Caco-2 (cell line): Measurements from ENCODE around the gene C5. TPM values are rescaled to one million over a fixed set of nuclear protein-coding genes. Genes with fewer than 3 reads are reported as not detected.
"Not testable (repeated sequence)": the region's sequence is repeated elsewhere in the genome, so short reads cannot be mapped to it uniquely, and the experiment has no call there.

Source experiments
- Bru-seq: library from RNA; stranded (reverse); fragments of 400-500 nt; gene quantifications from one replicate; lab custom pipeline; 2021; lab: Mats Ljungman, UMichigan
- BruChase-seq, 2 experiments: library from RNA; stranded (reverse); fragments of 400-500 nt; gene quantifications; one replicate each; lab custom pipeline; 2021; lab: Mats Ljungman, UMichigan
- BruUV-seq: library from RNA; stranded (reverse); fragments of 400-500 nt; replicated peaks from 2 replicates; lab custom pipeline; 2021; lab: Mats Ljungman, UMichigan
- CTCF ChIA-PET: fragments of 300-600 bp; sonication (Branson Sonifier 250); formaldehyde crosslinking; loops from one replicate; lab custom pipeline; 2022; ENCODE audit warnings: antibody characterized with exemption; lab: Charles Lee
- POLR2A ChIA-PET: fragments of 300-600 bp; sonication (Branson Sonifier 250); formaldehyde crosslinking; loops from one replicate; lab custom pipeline; 2022; ENCODE audit warnings: antibody characterized with exemption; lab: Charles Lee
- DNase-seq, 2 experiments: peaks; one replicate each; pipeline versions ENCODE4 v3.0.0 to v3.0.0-alpha.2; 2020 to 2022
- H3K27me3 ChIP-seq: replicated peaks from 2 replicates; pipeline ENCODE4 v1.6.0; 2011; ENCODE audit warnings: low read length; ENCODE audit not compliant: control insufficient read depth, insufficient read depth
- H3K36me3 ChIP-seq: 2 replicates; pipeline ENCODE4 v1.5.1; 2011; ENCODE audit warnings: low read length; ENCODE audit not compliant: control insufficient read depth, insufficient read depth
- H3K4me1 ChIP-seq: fragments of 250-450 bp; sonication (Bioruptor Pico); 2 replicates; pipeline ENCODE4 v1.5.1; 2020; ENCODE audit warnings: mild to moderate bottlenecking
- H3K4me3 ChIP-seq: 2 replicates; pipeline ENCODE4 v1.5.1; 2011; ENCODE audit warnings: low read depth, mild to moderate bottlenecking, control low read depth, low read length
- H3K9me3 ChIP-seq: fragments of 250-450 bp; sonication (Bioruptor Pico); 2 replicates; pipeline ENCODE4 v1.5.1; 2020; ENCODE audit warnings: mild to moderate bottlenecking, moderate library complexity
- H3K27ac Mint-ChIP-seq: one replicate; pipeline ENCODE4 v1.8.0; 2022; ENCODE audit warnings: mixed read lengths; ENCODE audit not compliant: unreplicated experiment
- H3K27me3 Mint-ChIP-seq: one replicate; pipeline ENCODE4 v1.8.0; 2022; ENCODE audit warnings: mixed read lengths; ENCODE audit not compliant: insufficient read depth, unreplicated experiment
- H3K36me3 Mint-ChIP-seq: one replicate; pipeline ENCODE4 v1.8.0; 2022; ENCODE audit warnings: mild to moderate bottlenecking, mixed read lengths; ENCODE audit not compliant: insufficient read depth, unreplicated experiment
- H3K4me1 Mint-ChIP-seq: one replicate; pipeline ENCODE4 v1.8.0; 2022; ENCODE audit warnings: low read depth, mixed read lengths; ENCODE audit not compliant: unreplicated experiment
- H3K4me3 Mint-ChIP-seq: one replicate; pipeline ENCODE4 v1.8.0; 2022; ENCODE audit warnings: mild to moderate bottlenecking, moderate library complexity, mixed read lengths; ENCODE audit not compliant: unreplicated experiment
- H3K9me3 Mint-ChIP-seq: one replicate; pipeline ENCODE4 v1.8.0; 2022; ENCODE audit warnings: mixed read lengths; ENCODE audit not compliant: unreplicated experiment
- CTCF ChIP-seq, 2 experiments: fragments of 200-600 bp in 1 of 2; IDR thresholded peaks; 1 replicate in 1 of 2; 2 replicates in 1 of 2; pipeline versions ENCODE4 v1.5.1 to v1.8.0; 2011 to 2022; ENCODE audit warnings: antibody characterized with exemption in 1 of 2, control low read depth in 1 of 2, inconsistent platforms in 1 of 2, low read depth in 1 of 2, low read length in 1 of 2, mild to moderate bottlenecking in 1 of 2, moderate library complexity in 1 of 2; ENCODE audit not compliant: insufficient read depth in 1 of 2, severe bottlenecking in 1 of 2, unreplicated experiment in 1 of 2
- intact Hi-C: fragments of 100-400 bp; cut with micrococcal nuclease; formaldehyde crosslinking; loops from one replicate; pipeline ENCODE4 v1.10.0; 2022; ENCODE audit not compliant: unreplicated experiment
- long read RNA-seq: library from polyadenylated mRNA; stranded (forward); transcript quantifications from one replicate; pipeline ENCODE4 v2.0.0, GENCODE V29; 2022
- total RNA-seq: library from RNA; stranded (reverse); gene quantifications from 2 replicates; pipeline ENCODE4 v1.2.3, GENCODE V29; 2022

Gene C5
- total RNA-seq (10.8 and 14.9 TPM in 2 replicates), Bru-seq, nascent RNA (percentile 52 among the genes with signal in this experiment), BruChase-seq, experiment 1, labeled RNA remaining after a 2-hour chase (percentile 54 among the genes with signal in this experiment), BruChase-seq, experiment 2, labeled RNA remaining after a 6-hour chase (percentile 57 among the genes with signal in this experiment)
- long read RNA-seq, full-length matches to known transcripts, result 3 of 9 reads
- long read RNA-seq, partial matches to known transcripts, result 3 of 9 reads
- long read RNA-seq, other reads (novel, unspliced or antisense), result 3 of 9 reads

- DNase-seq, result peak in 1 of 2 experiments; percentile 24
- CTCF ChIA-PET, result interaction anchor here (0.6 to 1.3 kb wide), 4 partner anchors 9 to 153 kb away, joined by 3 to 8 read pairs (median 3); no protein-coding TSS in a partner anchor
Observed at GRCh38 chr9:121050128-121050988, at the start of gene C5. Gene C5 (minus strand): TSS chr9:121050275. CDS start chr9:121050246, 29 bp downstream.

GRCh38 chr9:121098567-121099198 is 48.6 kb upstream of the C5 start:
- ChIA-PET CTCF (no interaction called here), POLR2A (no interaction called here)
- BruUV-seq, result no TSS peak
- no peak overlapping the region for H3K4me3 ChIP-seq
- no peaks in the 10 kb centered on the region for H3K36me3 Mint-ChIP-seq
- no peak overlapping the region for H3K27ac Mint-ChIP-seq
- no peak for DNase-seq
- no peaks in the 10 kb centered on the region for H3K36me3 ChIP-seq
- H3K27me3 Mint-ChIP-seq, result no peaks in the 10 kb centered on the region
- no peak for TF ChIP-seq CTCF (IDR thresholded peaks at IDR 0.05; ENCODE audit: insufficient read depth in 1 of 2, low read depth in 1 of 2, low read length in 1 of 2, severe bottlenecking in 1 of 2, unreplicated experiment in 1 of 2)
- no peaks in the 10 kb centered on the region for H3K4me1 Mint-ChIP-seq
- no peaks in the 10 kb centered on the region for H3K27me3 ChIP-seq
- H3K4me3 Mint-ChIP-seq, result no peak overlapping the region
- H3K4me1 ChIP-seq, result no peaks in the 10 kb centered on the region
- H3K9me3 ChIP-seq, result no peaks in the 10 kb centered on the region
- intact Hi-C loops, result no loop called here
- H3K9me3 Mint-ChIP-seq, result peaks cover 11% of the 10 kb centered on the region

More at GRCh38 chr9:121050128-121050988, at the start of gene C5:
- Mint-ChIP-seq H3K4me3 (peak within 1 kb of the TSS; percentile 56), H3K36me3 (no peaks in the 10 kb centered on the region), H3K27ac (no peak within 1 kb of the TSS), H3K27me3 (no peaks in the 10 kb centered on the region), H3K9me3 (no peaks in the 10 kb centered on the region), H3K4me1 (peaks cover 13% of the 10 kb centered on the region)
- H3K36me3 ChIP-seq, result no peaks in the 10 kb centered on the region
- BruUV-seq, result no TSS peak
- H3K27me3 ChIP-seq, result no peaks in the 10 kb centered on the region
- peak within 1 kb of the TSS; percentile 15 for H3K4me3 ChIP-seq
- intact Hi-C loops, result loop anchor here (10.0 kb wide), 1 partner anchor 436 kb away; no protein-coding TSS in a partner anchor
- no peaks in the 10 kb centered on the region for H3K9me3 ChIP-seq
- no peak for TF ChIP-seq CTCF (IDR thresholded peaks at IDR 0.05; ENCODE audit: insufficient read depth in 1 of 2, low read depth in 1 of 2, low read length in 1 of 2, severe bottlenecking in 1 of 2, unreplicated experiment in 1 of 2)
- POLR2A ChIA-PET, result no interaction called here
- H3K4me1 ChIP-seq, result peaks cover 33% of the 10 kb centered on the region

GRCh38 chr9:121095057-121095456 is 45.0 kb upstream of the C5 start:
- CTCF ChIA-PET, result no interaction called here
- Histone ChIP-seq H3K4me3 (no peak overlapping the region), H3K9me3 (no peaks in the 10 kb centered on the region), H3K36me3 (no peaks in the 10 kb centered on the region), H3K4me1 (no peaks in the 10 kb centered on the region), H3K27me3 (no peaks in the 10 kb centered on the region)
- no peaks in the 10 kb centered on the region for H3K36me3 Mint-ChIP-seq
- no peaks in the 10 kb centered on the region for H3K27me3 Mint-ChIP-seq
- no peak overlapping the region for H3K27ac Mint-ChIP-seq
- intact Hi-C loops, result no loop called here
- H3K4me3 Mint-ChIP-seq, result no peak overlapping the region
- H3K9me3 Mint-ChIP-seq, result no peaks in the 10 kb centered on the region
- BruUV-seq, result no TSS peak
- H3K4me1 Mint-ChIP-seq, result no peaks in the 10 kb centered on the region
- TF ChIP-seq CTCF (IDR thresholded peaks at IDR 0.05; ENCODE audit: insufficient read depth in 1 of 2, low read depth in 1 of 2, low read length in 1 of 2, severe bottlenecking in 1 of 2, unreplicated experiment in 1 of 2), result no peak
- POLR2A ChIA-PET, result no interaction called here
- DNase-seq, result no peak

- H3K36me3 Mint-ChIP-seq, POLR2A ChIA-PET, H3K4me3 ChIP-seq, CTCF ChIA-PET, H3K27ac Mint-ChIP-seq, H3K4me1 ChIP-seq, H3K4me1 Mint-ChIP-seq, H3K27me3 Mint-ChIP-seq, H3K4me3 Mint-ChIP-seq, H3K36me3 ChIP-seq, DNase-seq, H3K9me3 Mint-ChIP-seq, BruUV-seq, H3K9me3 ChIP-seq, H3K27me3 ChIP-seq, intact Hi-C loops: not testable (repeated sequence)
Observed at GRCh38 chr9:121090743-121091142, 40.7 kb upstream of the C5 start.
